Spleen (tissue), 11 donors: Measurements from ENCODE around the gene COL4A2. TPM values are rescaled to one million over a fixed set of nuclear protein-coding genes. Genes with fewer than 3 reads are reported as not detected.

ENCODE experiments used
- DNase-seq: peaks from one replicate; pipeline ENCODE4 v3.0.0-alpha.2; 2020
- H3K27ac ChIP-seq, 8 donors: fragments of 200-600 bp; sonication (generic) in 7 of 8; 1 replicate in 4 of 8; 2 replicates in 4 of 8; pipeline versions ENCODE4 v1.5.0 to v1.8.0; 2016 to 2021; ENCODE audit warnings: inconsistent platforms in 4 of 8, mild to moderate bottlenecking in 4 of 8, moderate library complexity in 1 of 8
- H3K27me3 ChIP-seq, 7 donors: fragments of 200-600 bp; sonication (generic) in 6 of 7; replicated peaks in 1 of 7; 1 replicate in 4 of 7; 2 replicates in 3 of 7; pipeline versions ENCODE4 v1.5.0 to v1.8.0; 2016 to 2021; ENCODE audit warnings: inconsistent platforms in 3 of 7, mild to moderate bottlenecking in 1 of 7
- H3K36me3 ChIP-seq, 6 donors: fragments of 200-600 bp; sonication (generic) in 5 of 6; 1 replicate in 4 of 6; 2 replicates in 2 of 6; pipeline versions ENCODE4 v1.5.0 to v1.8.0; 2016 to 2021; ENCODE audit warnings: inconsistent platforms in 2 of 6
- H3K4me1 ChIP-seq, 6 donors: fragments of 200-600 bp; sonication (generic) in 5 of 6; 1 replicate in 3 of 6; 2 replicates in 3 of 6; pipeline versions ENCODE4 v1.5.0 to v1.8.0; 2016 to 2021; ENCODE audit warnings: inconsistent platforms in 3 of 6
- H3K4me3 ChIP-seq, 8 donors: fragments of 200-600 bp; sonication (generic) in 7 of 8; 1 replicate in 4 of 8; 2 replicates in 4 of 8; pipeline versions ENCODE4 v1.5.0 to v1.8.0; 2016 to 2021; ENCODE audit warnings: inconsistent platforms in 4 of 8, mild to moderate bottlenecking in 4 of 8, moderate library complexity in 2 of 8
- H3K9me3 ChIP-seq, 8 donors: fragments of 200-600 bp; sonication (generic) in 7 of 8; 1 replicate in 4 of 8; 2 replicates in 4 of 8; pipeline versions ENCODE4 v1.5.0 to v1.8.0; 2016 to 2021; ENCODE audit warnings: inconsistent platforms in 4 of 8
- CTCF ChIP-seq, 11 experiments: fragments of 200-600 bp in 7 of 11; fragments of 450-650 bp in 4 of 11; sonication (generic) in 4 of 11; IDR thresholded peaks in 8 of 11; conservative IDR thresholded peaks in 3 of 11; 1 replicate in 7 of 11; 2 replicates in 4 of 11; pipeline versions ENCODE4 v1.4.0 to v1.8.0; 2016 to 2021; ENCODE audit warnings: antibody characterized with exemption in 11 of 11, inconsistent platforms in 4 of 11, mild to moderate bottlenecking in 1 of 11
- POLR2A ChIP-seq, 3 donors: fragments of 450-650 bp; IDR thresholded peaks; one replicate each; pipeline ENCODE4 v1.5.1; 2017; ENCODE audit warnings: antibody characterized with exemption in 3 of 3, mild to moderate bottlenecking in 1 of 3
- POLR2AphosphoS5 ChIP-seq, 3 donors: sonication (generic); formaldehyde crosslinking; IDR thresholded peaks; one replicate each; pipeline ENCODE4 v1.5.1; 2017; ENCODE audit warnings: antibody characterized with exemption in 3 of 3
- WGBS, 5 donors: extraction: QIAGEN DNeasy Blood & Tissue Kit in 3 of 5; methylation state at CpG; one replicate each; pipeline versions ENCODE4 v1.1.5 to v1.1.7; 2013 to 2018; 5-methylcytosine and 5-hydroxymethylcytosine counted together
- intact Hi-C: fragments of 100-400 bp; cut with DNase I; formaldehyde crosslinking; loops from one replicate; pipeline ENCODE4 v1.15.0; 2023; ENCODE audit warnings: low total_unique reads
- polyA plus RNA-seq, 3 donors: library from polyadenylated mRNA; stranded (reverse); fragments of 200-250 nt; gene quantifications; one replicate each; pipeline ENCODE4 v1.2.1, GENCODE V29; 2013
- total RNA-seq, 7 donors: library from RNA; depleted of rRNA in 3 of 7; stranded (reverse); fragments of >200 nt in 3 of 7; fragmentation: NEBNext Ultra II Directional in 4 of 7; extraction: Animal tissue kit (Norgen Biotek cat#: 25700) in 4 of 7; gene quantifications; one replicate each; pipeline versions ENCODE4 v1.1.0 to v1.2.1, GENCODE V29; 2016 to 2021
- donor health status: healthy with polysubstance abuse.
- donor health status: DM: no; HTN: no; CAD: no; lungs with moderate emphysema.
- donor health status: DM: no; HTN: no; CAD: no.
- donor health status: Bipolar disorder and iron deficiency.
- donor health status: healthy.
- donor health status: DM: no; HTN: no; CAD: no.
- donor health status: DM: yes; HTN: yes; CAD: no.

COL4A2 gene
- total and polyA plus RNA-seq, 10 donors, result 52.6 to 712 (median 337) TPM

- Histone ChIP-seq H3K27ac (peak overlapping the region in 6 of 8 donors; percentile 38 to 72 (median 58)), H3K27me3 (peaks cover 0 to 61% (median 0%) of the 10 kb centered on the region in 7 donors), H3K36me3 (no peaks in the 10 kb centered on the region), H3K4me1 (peaks cover 0 to 77% (median 42%) of the 10 kb centered on the region in 6 donors), H3K9me3 (no peaks in the 10 kb centered on the region), H3K4me3 (no peak overlapping the region)
- intact Hi-C loops, result no loop called here
- no peak for DNase-seq
- peak in 1 of 3 donors; percentile 54 for TF ChIP-seq POLR2AphosphoS5 (IDR thresholded peaks at IDR 0.05)
- TF ChIP-seq POLR2A (IDR thresholded peaks at IDR 0.05), result no peak
- WGBS, 5 donors, result 16 to 33% (median 31%) methylated on average over 13 of the region's 13 CpGs
These were observed 102.5 kb downstream of the COL4A2 start for GRCh38 chr13:110409581-110409992.

- Histone ChIP-seq H3K4me3 (no peak overlapping the region), H3K4me1 (peaks cover 0 to 77% (median 42%) of the 10 kb centered on the region in 6 donors), H3K27ac (peak overlapping the region in 5 of 8 donors; percentile 38 to 72 (median 63)), H3K27me3 (peaks cover 0 to 61% (median 0%) of the 10 kb centered on the region in 7 donors), H3K36me3 (no peaks in the 10 kb centered on the region), H3K9me3 (no peaks in the 10 kb centered on the region)
- TF ChIP-seq POLR2A (IDR thresholded peaks at IDR 0.05), result no peak
- WGBS, 5 donors, result 68 to 83% (median 79%) methylated on average over 10 of the region's 10 CpGs
- no peak for DNase-seq
- intact Hi-C loops, result loop anchor here (5.0 to 10.0 kb wide), 3 partner anchors 105 to 1448 kb away; partner anchors contain the start of genes COL4A1 and COL4A2
These were observed 102.9 kb downstream of the COL4A2 start for GRCh38 chr13:110410000-110410399.

- intact Hi-C loops, result loop anchor here (5.0 to 10.0 kb wide), 3 partner anchors 106 to 1449 kb away; partner anchors contain the start of genes COL4A1 and COL4A2
- no peak for DNase-seq
- Histone ChIP-seq H3K27ac (peak overlapping the region in 6 of 8 donors; percentile 16 to 72 (median 52)), H3K36me3 (peaks cover 0 to 5% (median 0%) of the 10 kb centered on the region in 6 donors), H3K27me3 (peaks cover 0 to 61% (median 0%) of the 10 kb centered on the region in 7 donors), H3K4me1 (peaks cover 0 to 75% (median 43%) of the 10 kb centered on the region in 6 donors), H3K9me3 (no peaks in the 10 kb centered on the region), H3K4me3 (no peak overlapping the region)
- WGBS, 5 donors, result 67 to 73% (median 73%) methylated on average over 12 of the region's 12 CpGs
- no peak for TF ChIP-seq POLR2AphosphoS5 (IDR thresholded peaks at IDR 0.05)
- TF ChIP-seq CTCF (IDR thresholded peaks at IDR 0.05 in 8 of 11, conservative IDR thresholded peaks at IDR 0.05 in 3 of 11), result no peak
- TF ChIP-seq POLR2A (IDR thresholded peaks at IDR 0.05), result no peak
These were observed 104.0 kb downstream of the COL4A2 start for GRCh38 chr13:110410936-110411687.

GRCh38 chr13:110411688-110412059 is 104.6 kb downstream of the COL4A2 start:
- 66 to 77% (median 74%) methylated on average over 3 of the region's 3 CpGs for WGBS, 5 donors
- H3K27me3 ChIP-seq, result peaks cover 0 to 61% (median 0%) of the 10 kb centered on the region in 7 donors
- intact Hi-C loops, result loop anchor here (5.0 to 10.0 kb wide), 3 partner anchors 107 to 1449 kb away; partner anchors contain the start of genes COL4A1 and COL4A2
- no peak for DNase-seq
- no peak overlapping the region for H3K4me3 ChIP-seq
- H3K36me3 ChIP-seq, result peaks cover 0 to 6% (median 0%) of the 10 kb centered on the region in 6 donors
- TF ChIP-seq POLR2AphosphoS5 (IDR thresholded peaks at IDR 0.05), result no peak
- TF ChIP-seq CTCF (IDR thresholded peaks at IDR 0.05 in 8 of 11, conservative IDR thresholded peaks at IDR 0.05 in 3 of 11), result no peak
- no peak for TF ChIP-seq POLR2A (IDR thresholded peaks at IDR 0.05)
- H3K4me1 ChIP-seq, result peaks cover 0 to 80% (median 45%) of the 10 kb centered on the region in 6 donors
- peak overlapping the region in 7 of 8 donors; percentile 16 to 72 (median 48) for H3K27ac ChIP-seq
- no peaks in the 10 kb centered on the region for H3K9me3 ChIP-seq
